ENCODE results near the gene CHD5. TPM values are rescaled to one million over a fixed set of nuclear protein-coding genes. Genes with fewer than 3 reads are reported as not detected.

Gene CHD5
- total RNA-seq, 1 experiment from 2014 or later, result 2.4 TPM

GRCh38 chr1:6209661-6210580 is 29.8 kb upstream of the CHD5 start (continued):
- no peak for TF ChIP-seq USF1 (CRISPR knock-in tag; IDR thresholded peaks at IDR 0.05)
- no peak for TF ChIP-seq ZNF281 (CRISPR knock-in tag; IDR thresholded peaks at IDR 0.05)
- no peak for TF ChIP-seq IRF2 (CRISPR knock-in tag; IDR thresholded peaks at IDR 0.05; ENCODE audit: borderline replicate concordance, low read depth)

- POLR2A ChIA-PET, result interaction anchor here (1.4 kb wide), 1 partner anchor 26 kb away, joined by 4 read pairs; the partner anchor contains the start of gene ICMT
- no peaks in the 10 kb centered on the region for H3K36me3 Mint-ChIP-seq
- H3K4me3 Mint-ChIP-seq, result peak overlapping the region; percentile 62
- ATAC-seq, result peak; percentile 5
- no peaks in the 10 kb centered on the region for H3K9me3 Mint-ChIP-seq
- CTCF ChIA-PET, result interaction anchor here (0.6 to 10.3 kb wide), 9 partner anchors 9 to 175 kb away, joined by 3 to 489 read pairs (median 4); partner anchors contain the start of genes CHD5, HES3, ICMT and RPL22
- peaks cover 29% of the 10 kb centered on the region for H3K27me3 Mint-ChIP-seq (ENCODE audit: low read depth)
- H3K27ac Mint-ChIP-seq, result no peak overlapping the region
- peaks cover 21% of the 10 kb centered on the region for H3K4me1 Mint-ChIP-seq
- DNase-seq (ENCODE audit: low spot score), result peak; percentile 47
- peak; percentile 71 for TF ChIP-seq NR2C2 (CRISPR knock-in tag; IDR thresholded peaks at IDR 0.05)
- TF ChIP-seq GRHL2 (CRISPR knock-in tag; IDR thresholded peaks at IDR 0.05; ENCODE audit: insufficient replicate concordance, severe bottlenecking), result no peak
- TF ChIP-seq ATF6 (CRISPR knock-in tag; IDR thresholded peaks at IDR 0.05), result no peak
- no peak for TF ChIP-seq FOXJ3 (CRISPR knock-in tag; IDR thresholded peaks at IDR 0.05; ENCODE audit: borderline replicate concordance)
- no peak for TF ChIP-seq CBFB (CRISPR knock-in tag; IDR thresholded peaks at IDR 0.05; ENCODE audit: low read depth)
- no peak; the same call in 1 of the 2 replicates for TF ChIP-seq HMGXB4 (CRISPR knock-in tag; IDR thresholded peaks at IDR 0.05)
- TF ChIP-seq GABPB1 (CRISPR knock-in tag; IDR thresholded peaks at IDR 0.05), result no peak
- 0 out of 2 replicates have a peak, but pooled peaks have one; percentile 17 for TF ChIP-seq ATF3 (CRISPR knock-in tag; conservative IDR thresholded peaks at IDR 0.05)
- peak; percentile 57; the same call in 1 of the 2 replicates for TF ChIP-seq FOXP4 (CRISPR knock-in tag; IDR thresholded peaks at IDR 0.05)
- TF ChIP-seq E2F1 (CRISPR knock-in tag; IDR thresholded peaks at IDR 0.05), result peak; percentile 65
- peak; percentile 69 for TF ChIP-seq FOXP1 (CRISPR knock-in tag; IDR thresholded peaks at IDR 0.05; ENCODE audit: borderline replicate concordance)
- TF ChIP-seq ZNF121 (CRISPR knock-in tag; IDR thresholded peaks at IDR 0.05), result no peak
- peak; percentile 86 for TF ChIP-seq MAX (CRISPR knock-in tag; IDR thresholded peaks at IDR 0.05)
- TF ChIP-seq SP1 (CRISPR knock-in tag; conservative IDR thresholded peaks at IDR 0.05), result peak; percentile 66
- 0 out of 2 replicates have a peak, but pooled peaks have one; percentile 18 for TF ChIP-seq ZNF138 (CRISPR knock-in tag; conservative IDR thresholded peaks at IDR 0.05)
- TF ChIP-seq ZBTB21 (CRISPR knock-in tag; IDR thresholded peaks at IDR 0.05; ENCODE audit: borderline replicate concordance), result no peak
- no peak for TF ChIP-seq NFATC4 (CRISPR knock-in tag; IDR thresholded peaks at IDR 0.05)
These were observed 28.9 kb upstream of the CHD5 start for GRCh38 chr1:6208723-6209660.
